HEK293 (cell line): Measurements from ENCODE around the gene DYNLRB1.

Source experiments
- ZNF140 ChIP-seq: fragments of 450-650 bp; formaldehyde crosslinking; IDR thresholded peaks from 2 replicates; pipeline ENCODE4 v1.5.1; 2016; ENCODE audit warnings: missing biosample characterization, missing genetic modification characterization
- ZNF248 ChIP-seq: fragments of 450-650 bp; formaldehyde crosslinking; IDR thresholded peaks from 2 replicates; pipeline ENCODE4 v1.5.1; 2017; ENCODE audit warnings: missing biosample characterization, missing genetic modification characterization
- ZNF274 ChIP-seq, 2 experiments: fragments of 200-500 bp in 1 of 2; fragments of 450-650 bp in 1 of 2; sonication (Bioruptor generic) in 1 of 2; formaldehyde crosslinking in 1 of 2; IDR thresholded peaks; 2 replicates each; pipeline versions ENCODE4 v1.5.1 to v1.6.1; 2014 to 2016; ENCODE audit warnings: borderline replicate concordance in 1 of 2, inconsistent platforms in 1 of 2, low read length in 1 of 2, missing biosample characterization in 1 of 2, missing genetic modification characterization in 1 of 2
- ZNF292 ChIP-seq: fragments of 450-650 bp; formaldehyde crosslinking; IDR thresholded peaks from 2 replicates; pipeline ENCODE4 v1.5.1; 2016; ENCODE audit warnings: low read depth, missing biosample characterization, missing genetic modification characterization, borderline replicate concordance
- ZNF398 ChIP-seq: fragments of 450-650 bp; formaldehyde crosslinking; IDR thresholded peaks from 2 replicates; pipeline ENCODE4 v1.5.1; 2017; ENCODE audit warnings: missing biosample characterization, missing genetic modification characterization
- TF ChIP-seq, protein P1 (sequence below): fragments of 450-650 bp; formaldehyde crosslinking; IDR thresholded peaks from 2 replicates; pipeline ENCODE4 v1.5.1; 2016; ENCODE audit warnings: missing biosample characterization, missing genetic modification characterization
- TF ChIP-seq, protein P2 (sequence below): fragments of 450-650 bp; formaldehyde crosslinking; IDR thresholded peaks from 2 replicates; pipeline ENCODE4 v1.5.1; 2016; ENCODE audit warnings: missing biosample characterization, missing genetic modification characterization, borderline replicate concordance

DNA sequence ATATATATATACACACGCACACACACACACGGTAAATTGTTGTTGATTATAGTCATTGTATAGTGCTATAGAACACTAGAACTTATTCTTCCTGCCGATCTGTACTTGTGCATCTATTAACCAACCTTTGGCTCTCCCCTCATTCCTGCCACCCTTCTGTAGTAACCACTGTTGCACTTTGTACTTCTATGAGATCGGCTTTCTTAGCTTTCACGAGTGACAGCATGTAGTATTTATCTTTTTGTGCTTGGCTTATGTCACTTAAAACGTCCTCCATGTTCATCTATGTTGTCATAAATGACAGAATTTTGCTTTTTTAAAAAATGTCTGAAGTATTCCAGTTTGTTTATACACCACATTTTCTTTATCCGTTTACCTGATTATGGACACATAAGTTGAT is 20.9 kb upstream of the DYNLRB1 start:
- TF ChIP-seq, protein P1, sequence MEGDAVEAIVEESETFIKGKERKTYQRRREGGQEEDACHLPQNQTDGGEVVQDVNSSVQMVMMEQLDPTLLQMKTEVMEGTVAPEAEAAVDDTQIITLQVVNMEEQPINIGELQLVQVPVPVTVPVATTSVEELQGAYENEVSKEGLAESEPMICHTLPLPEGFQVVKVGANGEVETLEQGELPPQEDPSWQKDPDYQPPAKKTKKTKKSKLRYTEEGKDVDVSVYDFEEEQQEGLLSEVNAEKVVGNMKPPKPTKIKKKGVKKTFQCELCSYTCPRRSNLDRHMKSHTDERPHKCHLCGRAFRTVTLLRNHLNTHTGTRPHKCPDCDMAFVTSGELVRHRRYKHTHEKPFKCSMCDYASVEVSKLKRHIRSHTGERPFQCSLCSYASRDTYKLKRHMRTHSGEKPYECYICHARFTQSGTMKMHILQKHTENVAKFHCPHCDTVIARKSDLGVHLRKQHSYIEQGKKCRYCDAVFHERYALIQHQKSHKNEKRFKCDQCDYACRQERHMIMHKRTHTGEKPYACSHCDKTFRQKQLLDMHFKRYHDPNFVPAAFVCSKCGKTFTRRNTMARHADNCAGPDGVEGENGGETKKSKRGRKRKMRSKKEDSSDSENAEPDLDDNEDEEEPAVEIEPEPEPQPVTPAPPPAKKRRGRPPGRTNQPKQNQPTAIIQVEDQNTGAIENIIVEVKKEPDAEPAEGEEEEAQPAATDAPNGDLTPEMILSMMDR = no peak
- TF ChIP-seq, protein P2, sequence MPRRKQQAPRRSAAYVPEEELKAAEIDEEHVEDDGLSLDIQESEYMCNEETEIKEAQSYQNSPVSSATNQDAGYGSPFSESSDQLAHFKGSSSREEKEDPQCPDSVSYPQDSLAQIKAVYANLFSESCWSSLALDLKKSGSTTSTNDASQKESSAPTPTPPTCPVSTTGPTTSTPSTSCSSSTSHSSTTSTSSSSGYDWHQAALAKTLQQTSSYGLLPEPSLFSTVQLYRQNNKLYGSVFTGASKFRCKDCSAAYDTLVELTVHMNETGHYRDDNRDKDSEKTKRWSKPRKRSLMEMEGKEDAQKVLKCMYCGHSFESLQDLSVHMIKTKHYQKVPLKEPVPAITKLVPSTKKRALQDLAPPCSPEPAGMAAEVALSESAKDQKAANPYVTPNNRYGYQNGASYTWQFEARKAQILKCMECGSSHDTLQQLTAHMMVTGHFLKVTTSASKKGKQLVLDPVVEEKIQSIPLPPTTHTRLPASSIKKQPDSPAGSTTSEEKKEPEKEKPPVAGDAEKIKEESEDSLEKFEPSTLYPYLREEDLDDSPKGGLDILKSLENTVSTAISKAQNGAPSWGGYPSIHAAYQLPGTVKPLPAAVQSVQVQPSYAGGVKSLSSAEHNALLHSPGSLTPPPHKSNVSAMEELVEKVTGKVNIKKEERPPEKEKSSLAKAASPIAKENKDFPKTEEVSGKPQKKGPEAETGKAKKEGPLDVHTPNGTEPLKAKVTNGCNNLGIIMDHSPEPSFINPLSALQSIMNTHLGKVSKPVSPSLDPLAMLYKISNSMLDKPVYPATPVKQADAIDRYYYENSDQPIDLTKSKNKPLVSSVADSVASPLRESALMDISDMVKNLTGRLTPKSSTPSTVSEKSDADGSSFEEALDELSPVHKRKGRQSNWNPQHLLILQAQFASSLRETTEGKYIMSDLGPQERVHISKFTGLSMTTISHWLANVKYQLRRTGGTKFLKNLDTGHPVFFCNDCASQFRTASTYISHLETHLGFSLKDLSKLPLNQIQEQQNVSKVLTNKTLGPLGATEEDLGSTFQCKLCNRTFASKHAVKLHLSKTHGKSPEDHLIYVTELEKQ = no peak
- no peak for TF ChIP-seq ZNF248
- TF ChIP-seq ZNF140 (tag by site-specific recombination) = no peak
- TF ChIP-seq ZNF398 (tag by site-specific recombination) = no peak
- TF ChIP-seq ZNF292 (tag by site-specific recombination) = no peak
- no peak for TF ChIP-seq ZNF274 (IDR thresholded peaks at IDR 0.05; ENCODE audit: low read length)
- TF ChIP-seq ZNF274 (tag by site-specific recombination; IDR thresholded peaks at IDR 0.05; ENCODE audit: borderline replicate concordance) = no peak
